Fibroblast of lung (primary cell): Measurements from ENCODE around the gene USP36. TPM values are rescaled to one million over a fixed set of nuclear protein-coding genes. Genes with fewer than 3 reads are reported as not detected.

Experiments
- DNase-seq, 2 donors: peaks; one replicate each; pipeline versions ENCODE4 v3.0.0 to v3.0.0-alpha.2; 2010; ENCODE audit warnings: low read depth in 2 of 2
- H2AFZ ChIP-seq: 2 replicates; pipeline ENCODE4 v1.5.1; 2012; ENCODE audit warnings: low read length, control low read depth, inconsistent platforms
- H3K27ac ChIP-seq: 2 replicates; pipeline ENCODE4 v1.5.1; 2011; ENCODE audit warnings: low read length, control low read depth; ENCODE audit not compliant: insufficient read depth
- H3K27me3 ChIP-seq: 2 replicates; pipeline ENCODE4 v1.5.1; 2011; ENCODE audit warnings: mild to moderate bottlenecking, low read length; ENCODE audit not compliant: control insufficient read depth, insufficient read depth
- H3K36me3 ChIP-seq: 2 replicates; pipeline ENCODE4 v1.5.1; 2011; ENCODE audit warnings: low read length; ENCODE audit not compliant: control insufficient read depth, insufficient read depth
- H3K4me1 ChIP-seq: 2 replicates; pipeline ENCODE4 v1.5.1; 2011; ENCODE audit warnings: low read length; ENCODE audit not compliant: control insufficient read depth, insufficient read depth; ENCODE audit errors: extremely low read depth
- H3K4me2 ChIP-seq: 2 replicates; pipeline ENCODE4 v1.5.1; 2011; ENCODE audit warnings: low read length, control low read depth; ENCODE audit not compliant: insufficient read depth; ENCODE audit errors: extremely low read depth
- H3K4me3 ChIP-seq, 4 experiments: fragments of 200-600 bp in 1 of 4; sonication (generic) in 1 of 4; replicated peaks in 1 of 4; 2 replicates each; pipeline ENCODE4 v1.5.1; 2011 to 2016; ENCODE audit warnings: low read length in 4 of 4, low read depth in 3 of 4, mild to moderate bottlenecking in 3 of 4, control low read depth in 2 of 4, inconsistent platforms in 1 of 4, mixed read lengths in 1 of 4; ENCODE audit not compliant: insufficient read depth in 1 of 4; ENCODE audit errors: control extremely low read depth in 1 of 4
- H3K79me2 ChIP-seq: 2 replicates; pipeline ENCODE4 v1.5.1; 2012; ENCODE audit warnings: mild to moderate bottlenecking, low read length, inconsistent platforms; ENCODE audit not compliant: control insufficient read depth, insufficient read depth
- H3K9ac ChIP-seq: 2 replicates; pipeline ENCODE4 v1.5.1; 2011; ENCODE audit warnings: mild to moderate bottlenecking, low read length, control low read depth; ENCODE audit not compliant: insufficient read depth
- H3K9me3 ChIP-seq: 2 replicates; pipeline ENCODE4 v1.5.1; 2012; ENCODE audit warnings: low read depth, low read length; ENCODE audit not compliant: control insufficient read depth, insufficient read depth
- H4K20me1 ChIP-seq: 2 replicates; pipeline ENCODE4 v1.5.1; 2011; ENCODE audit warnings: low read length; ENCODE audit not compliant: control insufficient read depth, insufficient read depth; ENCODE audit errors: extremely low read depth
- CTCF ChIP-seq, 2 donors: IDR thresholded peaks in 1 of 2; conservative IDR thresholded peaks in 1 of 2; 1 replicate in 1 of 2; 2 replicates in 1 of 2; pipeline ENCODE4 v1.5.1; 2011 to 2012; ENCODE audit warnings: low read length in 2 of 2, control low read depth in 1 of 2, inconsistent platforms in 1 of 2, low read depth in 1 of 2, mild to moderate bottlenecking in 1 of 2
- EZH2 ChIP-seq: IDR thresholded peaks from 2 replicates; pipeline ENCODE4 v1.5.1; 2012; ENCODE audit warnings: low read length, control low read depth, mild to moderate bottlenecking; ENCODE audit errors: missing control alignments
- polyA plus RNA-seq, 2 donors: library from polyadenylated mRNA; depleted of rRNA in 1 of 2; stranded (reverse) in 1 of 2; unstranded in 1 of 2; fragments of >200 nt; gene quantifications; 2 replicates each; pipeline ENCODE4 v1.2.1, GENCODE V29; 2011 to 2012; ENCODE audit warnings: missing spikeins in 1 of 2
- total RNA-seq: library from RNA; depleted of rRNA; stranded (reverse); fragments of >200 nt; gene quantifications from 2 replicates; pipeline ENCODE4 v1.2.1, GENCODE V29; 2014

Gene USP36
- total and polyA plus RNA-seq, 2 donors (not counting 1 experiment from before 2014, with no cell fraction given), result 15.4 to 18.3 TPM

DNA sequence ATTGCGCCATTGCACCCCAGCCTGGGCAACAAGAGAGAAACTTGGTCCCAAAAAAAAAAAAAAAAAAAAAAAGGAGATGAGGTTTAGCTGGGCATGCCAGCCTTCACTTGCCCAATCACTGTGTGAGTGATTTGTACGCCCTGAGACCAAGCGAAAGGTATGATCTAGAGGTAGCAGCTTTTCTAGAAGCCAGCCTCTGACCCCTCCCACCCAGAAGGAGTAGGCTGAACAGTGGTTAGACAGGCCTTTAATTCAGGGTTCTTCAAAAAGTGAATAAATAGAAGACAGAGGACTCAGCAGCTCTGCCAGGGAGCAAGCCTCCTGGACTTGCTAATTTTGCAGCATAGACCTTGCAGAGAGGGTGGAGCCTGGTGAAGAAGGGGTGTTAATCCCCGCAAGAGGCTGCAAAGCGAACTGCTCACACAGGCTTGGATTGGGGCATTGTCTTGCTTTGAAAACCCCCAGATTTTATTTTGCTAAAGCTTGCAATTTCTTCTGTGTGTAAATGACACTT is 51.4 kb downstream of the USP36 start:
- Histone ChIP-seq H3K79me2 (no peaks in the 10 kb centered on the region), H3K9me3 (no peaks in the 10 kb centered on the region), H3K36me3 (peaks cover under 1% of the 10 kb centered on the region), H3K9ac (no peak overlapping the region), H3K4me1 (peaks cover 10% of the 10 kb centered on the region), H3K4me3 (peak overlapping the region in 1 of 4 experiments; percentile 20), H4K20me1 (no peaks in the 10 kb centered on the region), H3K4me2 (peak overlapping the region; percentile 72), H3K27me3 (no peaks in the 10 kb centered on the region), H3K27ac (peak overlapping the region; percentile 52), H2AFZ (no peak overlapping the region)
- DNase-seq, result no peak
- TF ChIP-seq CTCF (conservative IDR thresholded peaks at IDR 0.05 in 1 of 2, IDR thresholded peaks at IDR 0.05 in 1 of 2; ENCODE audit: low read depth in 1 of 2, low read length in 2 of 2), result no peak
- no peak for TF ChIP-seq EZH2

DNA sequence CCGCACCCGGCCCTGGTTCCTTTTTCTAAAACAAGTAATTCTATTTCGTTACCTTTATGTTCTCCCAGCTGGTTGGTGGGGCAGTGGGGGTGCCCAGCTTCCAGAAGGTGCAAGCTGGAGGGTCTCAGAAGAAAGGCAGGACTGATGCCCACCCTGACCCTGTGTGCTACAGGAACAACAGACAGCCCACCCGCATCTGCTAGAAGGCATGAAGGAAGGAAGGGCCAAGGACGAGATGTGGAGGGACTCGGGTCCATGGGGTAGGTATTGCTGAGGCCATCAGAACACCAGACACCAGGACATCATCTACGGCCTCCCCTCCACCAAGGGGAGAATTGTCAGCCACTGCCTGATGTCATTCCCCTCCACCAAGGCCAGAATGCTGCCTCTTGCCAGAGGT is 52.2 kb downstream of the USP36 start:
- H3K27me3 ChIP-seq, result no peaks in the 10 kb centered on the region
- no peak overlapping the region for H3K27ac ChIP-seq
- H3K36me3 ChIP-seq, result no peaks in the 10 kb centered on the region
- H3K79me2 ChIP-seq, result no peaks in the 10 kb centered on the region
- H3K9ac ChIP-seq, result no peak overlapping the region
- TF ChIP-seq EZH2 (no peak), CTCF (conservative IDR thresholded peaks at IDR 0.05 in 1 of 2, IDR thresholded peaks at IDR 0.05 in 1 of 2; ENCODE audit: low read depth in 1 of 2, low read length in 2 of 2) (no peak)
- no peaks in the 10 kb centered on the region for H3K9me3 ChIP-seq
- no peak overlapping the region for H3K4me2 ChIP-seq
- no peak for DNase-seq
- no peak overlapping the region for H3K4me3 ChIP-seq
- H4K20me1 ChIP-seq, result no peaks in the 10 kb centered on the region
- H2AFZ ChIP-seq, result no peak overlapping the region
- peaks cover 10% of the 10 kb centered on the region for H3K4me1 ChIP-seq

DNA sequence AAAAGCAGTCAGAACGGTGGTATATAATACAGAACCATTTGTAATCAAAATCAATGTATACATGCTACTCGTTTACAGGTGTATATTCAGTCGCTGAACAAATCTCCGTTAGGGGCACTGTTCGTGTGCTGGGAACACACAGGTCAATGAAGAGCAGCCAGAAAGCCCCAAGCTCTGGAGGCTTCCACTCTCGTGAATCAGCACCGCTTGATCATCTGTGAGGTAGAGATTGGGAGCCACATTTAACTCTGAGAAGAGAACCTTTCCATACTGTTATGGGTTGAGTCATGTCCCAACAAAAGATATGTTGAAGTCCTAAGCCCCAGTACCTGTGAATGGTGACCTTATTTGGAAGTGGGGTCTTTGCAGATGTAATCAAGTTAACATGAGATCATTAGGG is 53.2 kb downstream of the USP36 start:
- DNase-seq, result no peak
- Histone ChIP-seq H4K20me1 (no peaks in the 10 kb centered on the region), H3K9me3 (no peaks in the 10 kb centered on the region), H3K4me1 (peaks cover 10% of the 10 kb centered on the region), H3K4me2 (no peak overlapping the region), H3K79me2 (no peaks in the 10 kb centered on the region), H3K4me3 (no peak overlapping the region), H3K36me3 (no peaks in the 10 kb centered on the region), H3K27ac (no peak overlapping the region), H3K9ac (no peak overlapping the region), H2AFZ (no peak overlapping the region), H3K27me3 (no peaks in the 10 kb centered on the region)
- TF ChIP-seq EZH2, result no peak
- TF ChIP-seq CTCF (conservative IDR thresholded peaks at IDR 0.05 in 1 of 2, IDR thresholded peaks at IDR 0.05 in 1 of 2; ENCODE audit: low read depth in 1 of 2, low read length in 2 of 2), result no peak
